Astrocyte (in vitro differentiated cells and primary cell): ENCODE results near the gene SLC26A9.

Experiments used
- EZH2 ChIP-seq: IDR thresholded peaks from 2 replicates; pipeline ENCODE4 v1.6.1; 2012; ENCODE audit warnings: mild to moderate bottlenecking, low read length, inconsistent platforms; ENCODE audit not compliant: insufficient read depth
- TF ChIP-seq, protein P1 (sequence below): IDR thresholded peaks from 2 replicates; pipeline ENCODE4 v1.5.1; 2011; ENCODE audit warnings: low read depth, mild to moderate bottlenecking, inconsistent platforms, low read length, moderate library complexity; ENCODE audit not compliant: insufficient read depth

GRCh38 chr1:205967554-205968335 is 24.5 kb upstream of the SLC26A9 start:
- TF ChIP-seq, protein P1, sequence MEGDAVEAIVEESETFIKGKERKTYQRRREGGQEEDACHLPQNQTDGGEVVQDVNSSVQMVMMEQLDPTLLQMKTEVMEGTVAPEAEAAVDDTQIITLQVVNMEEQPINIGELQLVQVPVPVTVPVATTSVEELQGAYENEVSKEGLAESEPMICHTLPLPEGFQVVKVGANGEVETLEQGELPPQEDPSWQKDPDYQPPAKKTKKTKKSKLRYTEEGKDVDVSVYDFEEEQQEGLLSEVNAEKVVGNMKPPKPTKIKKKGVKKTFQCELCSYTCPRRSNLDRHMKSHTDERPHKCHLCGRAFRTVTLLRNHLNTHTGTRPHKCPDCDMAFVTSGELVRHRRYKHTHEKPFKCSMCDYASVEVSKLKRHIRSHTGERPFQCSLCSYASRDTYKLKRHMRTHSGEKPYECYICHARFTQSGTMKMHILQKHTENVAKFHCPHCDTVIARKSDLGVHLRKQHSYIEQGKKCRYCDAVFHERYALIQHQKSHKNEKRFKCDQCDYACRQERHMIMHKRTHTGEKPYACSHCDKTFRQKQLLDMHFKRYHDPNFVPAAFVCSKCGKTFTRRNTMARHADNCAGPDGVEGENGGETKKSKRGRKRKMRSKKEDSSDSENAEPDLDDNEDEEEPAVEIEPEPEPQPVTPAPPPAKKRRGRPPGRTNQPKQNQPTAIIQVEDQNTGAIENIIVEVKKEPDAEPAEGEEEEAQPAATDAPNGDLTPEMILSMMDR, result no peak
- no peak for TF ChIP-seq EZH2
